Measurements from ENCODE around the gene LPAR2. TPM values are rescaled to one million over a fixed set of nuclear protein-coding genes. Genes with fewer than 3 reads are reported as not detected.

The LPAR2 gene
- total RNA-seq, 2 experiments from 2014 or later: 21.6 to 33.2 TPM

- CTCF ChIA-PET: interaction anchor here (0.7 kb wide), 1 partner anchor 105 kb away, joined by 5 read pairs; no protein-coding TSS in a partner anchor
Observed at GRCh38 chr19:19652482-19653295, 24.7 kb upstream of the LPAR2 start.

GRCh38 chr19:19651076-19651475, 23.1 kb upstream of the LPAR2 start:
- Mint-ChIP-seq H3K9me3 (ENCODE audit: low read depth) (no peaks in the 10 kb centered on the region), H3K27me3 (no peaks in the 10 kb centered on the region), H3K4me1 (no peaks in the 10 kb centered on the region), H3K4me3 (no peak overlapping the region), H3K27ac (no peak overlapping the region), H3K36me3 (ENCODE audit: low read depth) (peaks cover 46% of the 10 kb centered on the region)
- DNase-seq (no peak), ATAC-seq (no peak)
- ChIA-PET CTCF (interaction anchor here (1.1 to 2.2 kb wide), 2 partner anchors 95 to 119 kb away, joined by 3 to 5 read pairs; no protein-coding TSS in a partner anchor), POLR2A (interaction anchor here (0.6 kb wide), 1 partner anchor 51 kb away, joined by 4 read pairs; no protein-coding TSS in a partner anchor)
- intact Hi-C loops (cut with DNase I, micrococcal nuclease): no loop called here

More at GRCh38 chr19:19652482-19653295, 24.7 kb upstream of the LPAR2 start:
- POLR2A ChIA-PET: no interaction called here
- Mint-ChIP-seq H3K27ac (no peak overlapping the region), H3K9me3 (ENCODE audit: low read depth) (no peaks in the 10 kb centered on the region), H3K36me3 (ENCODE audit: low read depth) (peaks cover 52% of the 10 kb centered on the region), H3K27me3 (no peaks in the 10 kb centered on the region), H3K4me3 (no peak overlapping the region), H3K4me1 (no peaks in the 10 kb centered on the region)
- intact Hi-C loops (cut with DNase I, micrococcal nuclease): no loop called here
- DNase-seq: no peak
- ATAC-seq: no peak

GRCh38 chr19:19650331-19650730, 22.3 kb upstream of the LPAR2 start:
- CTCF ChIA-PET: interaction anchor here (0.7 to 2.2 kb wide), 3 partner anchors 95 to 389 kb away, joined by 3 to 5 read pairs (median 5); partner anchors contain the start of gene ZNF682

GRCh38 chr19:19649580-19649995, 21.6 kb upstream of the LPAR2 start:
- POLR2A ChIA-PET: interaction anchor here (0.8 kb wide), 1 partner anchor 12 kb away, joined by 3 read pairs; no protein-coding TSS in a partner anchor
- no peaks in the 10 kb centered on the region for H3K9me3 Mint-ChIP-seq (ENCODE audit: low read depth)
- no peak overlapping the region for H3K27ac Mint-ChIP-seq
- no peak overlapping the region for H3K4me3 Mint-ChIP-seq
- DNase-seq (no peak), ATAC-seq (no peak)
- intact Hi-C loops (cut with DNase I, micrococcal nuclease): no loop called here
- no peaks in the 10 kb centered on the region for H3K27me3 Mint-ChIP-seq
- CTCF ChIA-PET: interaction anchor here (0.9 to 2.2 kb wide), 2 partner anchors 95 to 117 kb away, joined by 3 to 5 read pairs; no protein-coding TSS in a partner anchor
- no peaks in the 10 kb centered on the region for H3K4me1 Mint-ChIP-seq
- H3K36me3 Mint-ChIP-seq (ENCODE audit: low read depth): peaks cover 44% of the 10 kb centered on the region

More at GRCh38 chr19:19650331-19650730, 22.3 kb upstream of the LPAR2 start:
- no peak overlapping the region for H3K27ac Mint-ChIP-seq
- POLR2A ChIA-PET: no interaction called here
- ATAC-seq (no peak), DNase-seq (no peak)
- intact Hi-C loops (cut with DNase I, micrococcal nuclease): no loop called here
- no peaks in the 10 kb centered on the region for H3K9me3 Mint-ChIP-seq (ENCODE audit: low read depth)
- no peaks in the 10 kb centered on the region for H3K4me1 Mint-ChIP-seq
- H3K36me3 Mint-ChIP-seq (ENCODE audit: low read depth): peaks cover 44% of the 10 kb centered on the region
- H3K27me3 Mint-ChIP-seq: no peaks in the 10 kb centered on the region
- H3K4me3 Mint-ChIP-seq: no peak overlapping the region

GRCh38 chr19:19649155-19649554, 21.1 kb upstream of the LPAR2 start:
- Mint-ChIP-seq H3K27me3 (no peaks in the 10 kb centered on the region), H3K4me3 (no peak overlapping the region), H3K36me3 (ENCODE audit: low read depth) (peaks cover 45% of the 10 kb centered on the region), H3K9me3 (ENCODE audit: low read depth) (no peaks in the 10 kb centered on the region), H3K4me1 (no peaks in the 10 kb centered on the region), H3K27ac (no peak overlapping the region)
- ChIA-PET CTCF (interaction anchor here (0.5 to 0.9 kb wide), 2 partner anchors 95 to 471 kb away, joined by 3 read pairs; no protein-coding TSS in a partner anchor), POLR2A (interaction anchor here (0.8 kb wide), 1 partner anchor 12 kb away, joined by 3 read pairs; no protein-coding TSS in a partner anchor)
- DNase-seq (no peak), ATAC-seq (no peak)
- intact Hi-C loops (cut with DNase I, micrococcal nuclease): no loop called here

- ChIA-PET CTCF (interaction anchor here (0.6 kb wide), 1 partner anchor 116 kb away, joined by 4 read pairs; no protein-coding TSS in a partner anchor), POLR2A (no interaction called here)
- Mint-ChIP-seq H3K4me1 (peaks cover 6% of the 10 kb centered on the region), H3K4me3 (no peak overlapping the region), H3K9me3 (ENCODE audit: low read depth) (no peaks in the 10 kb centered on the region), H3K36me3 (ENCODE audit: low read depth) (peaks cover 38% of the 10 kb centered on the region), H3K27ac (no peak overlapping the region), H3K27me3 (no peaks in the 10 kb centered on the region)
- ATAC-seq (no peak), DNase-seq (no peak)
- intact Hi-C loops (cut with DNase I, micrococcal nuclease): no loop called here
Observed at GRCh38 chr19:19647037-19647835, 19.2 kb upstream of the LPAR2 start.

- intact Hi-C loops (cut with DNase I, micrococcal nuclease): no loop called here
Observed at GRCh38 chr19:19645233-19645870, 17.3 kb upstream of the LPAR2 start.

GRCh38 chr19:19644054-19644388, 16.0 kb upstream of the LPAR2 start:
- CTCF ChIA-PET: interaction anchor here (0.6 to 2.5 kb wide), 15 partner anchors 17 to 316 kb away, joined by 3 to 30 read pairs (median 4); no protein-coding TSS in a partner anchor
- intact Hi-C loops (cut with DNase I, micrococcal nuclease): loop anchor here (1.0 to 5.0 kb wide), 2 partner anchors 112 to 452 kb away; partner anchors contain the start of genes BORCS8 (in 1 of the 2) and RFXANK (in 1 of the 2)

More at GRCh38 chr19:19645233-19645870, 17.3 kb upstream of the LPAR2 start:
- no peak overlapping the region for H3K27ac Mint-ChIP-seq
- H3K27me3 Mint-ChIP-seq: no peaks in the 10 kb centered on the region
- POLR2A ChIA-PET: no interaction called here
- no peaks in the 10 kb centered on the region for H3K9me3 Mint-ChIP-seq (ENCODE audit: low read depth)
- no peak for ATAC-seq
- CTCF ChIA-PET: interaction anchor here (1.0 to 2.5 kb wide), 2 partner anchors 25 to 114 kb away, joined by 3 to 30 read pairs; no protein-coding TSS in a partner anchor
- peaks cover 29% of the 10 kb centered on the region for H3K36me3 Mint-ChIP-seq (ENCODE audit: low read depth)
- H3K4me3 Mint-ChIP-seq: no peak overlapping the region
- no peak for DNase-seq
- peaks cover 10% of the 10 kb centered on the region for H3K4me1 Mint-ChIP-seq

GRCh38 chr19:19643158-19644053, 15.4 kb upstream of the LPAR2 start, which contains the start of gene GMIP:
GMIP (minus strand) TSS chr19:19643657; CDS start chr19:19643529, 128 bp downstream.
- H3K27ac Mint-ChIP-seq: peak within 1 kb of the TSS; percentile 96
- peak within 1 kb of the TSS; percentile 100 for H3K4me3 Mint-ChIP-seq
- POLR2A ChIA-PET: interaction anchor here (0.7 kb wide), 1 partner anchor 112 kb away, joined by 3 read pairs; no protein-coding TSS in a partner anchor
- DNase-seq (peak; percentile 92), ATAC-seq (peak; percentile 82)
- peaks cover 10% of the 10 kb centered on the region for H3K4me1 Mint-ChIP-seq
- H3K9me3 Mint-ChIP-seq (ENCODE audit: low read depth): no peaks in the 10 kb centered on the region
- intact Hi-C loops (cut with DNase I, micrococcal nuclease): loop anchor here (1.0 to 5.0 kb wide), 10 partner anchors 15 to 451 kb away; partner anchors contain the start of genes PBX4 (in 2 of the 2), ATP13A1 (in 1 of the 2), BORCS8 (in 1 of the 2) and LPAR2 (in 1 of the 2)
- CTCF ChIA-PET: interaction anchor here (0.6 to 2.5 kb wide), 13 partner anchors 17 to 317 kb away, joined by 3 to 30 read pairs (median 4); no protein-coding TSS in a partner anchor
- H3K36me3 Mint-ChIP-seq (ENCODE audit: low read depth): peaks cover 33% of the 10 kb centered on the region
- H3K27me3 Mint-ChIP-seq: no peaks in the 10 kb centered on the region

More at GRCh38 chr19:19644054-19644388, 16.0 kb upstream of the LPAR2 start:
- Mint-ChIP-seq H3K4me3 (peak overlapping the region; percentile 100), H3K36me3 (ENCODE audit: low read depth) (peaks cover 32% of the 10 kb centered on the region), H3K27ac (peak overlapping the region; percentile 96), H3K27me3 (no peaks in the 10 kb centered on the region), H3K9me3 (ENCODE audit: low read depth) (no peaks in the 10 kb centered on the region), H3K4me1 (peaks cover 10% of the 10 kb centered on the region)
- DNase-seq (no peak), ATAC-seq (no peak)
- POLR2A ChIA-PET: interaction anchor here (0.7 kb wide), 1 partner anchor 112 kb away, joined by 3 read pairs; no protein-coding TSS in a partner anchor

Measured in activated CD4-positive, alpha-beta T cell treated with anti-CD3 and anti-CD28 coated beads for 36 hours (primary cell).